GM11168 (cell line): Measurements from ENCODE around the gene LRWD1.
"Not testable (repeated sequence)": the region's sequence is repeated elsewhere in the genome, so short reads cannot be mapped to it uniquely, and the experiment has no call there.

Source experiments
- in situ Hi-C: fragments of 300-500 bp; cut with MboI; formaldehyde crosslinking; loops from one replicate; pipeline ENCODE4 v1.12.0; 2022; ENCODE audit warnings: low sequenced_read_pairs; ENCODE audit not compliant: unreplicated experiment

The LRWD1 gene

GRCh38 chr7:102493220-102493935 lies 28.6 kb downstream of the LRWD1 start:
- in situ Hi-C loops = not testable (repeated sequence)

GRCh38 chr7:102494026-102494425 lies 29.2 kb downstream of the LRWD1 start:
- in situ Hi-C loops = not testable (repeated sequence)

- in situ Hi-C loops = not testable (repeated sequence)
Measured at GRCh38 chr7:102494473-102495149, 29.8 kb downstream of the LRWD1 start.

GRCh38 chr7:102496861-102497260 lies 32.1 kb downstream of the LRWD1 start:
- in situ Hi-C loops = not testable (repeated sequence)

GRCh38 chr7:102497308-102497707 lies 32.5 kb downstream of the LRWD1 start:
- in situ Hi-C loops = not testable (repeated sequence)

- in situ Hi-C loops = not testable (repeated sequence)
Measured at GRCh38 chr7:102498321-102498720, 33.5 kb downstream of the LRWD1 start.

- in situ Hi-C loops = loop anchor here (25.0 kb wide), 1 partner anchor 109 kb away; the partner anchor contains the start of gene RASA4
Measured at GRCh38 chr7:102503141-102503540, 38.4 kb downstream of the LRWD1 start.

GRCh38 chr7:102505298-102506185 lies 40.8 kb downstream of the LRWD1 start:
- in situ Hi-C loops = loop anchor here (25.0 kb wide), 1 partner anchor 107 kb away; the partner anchor contains the start of gene RASA4

GRCh38 chr7:102507410-102508088 lies 42.8 kb downstream of the LRWD1 start:
- in situ Hi-C loops = loop anchor here (25.0 kb wide), 1 partner anchor 105 kb away; the partner anchor contains the start of gene RASA4

GRCh38 chr7:102510575-102510974 lies 45.8 kb downstream of the LRWD1 start:
- in situ Hi-C loops = loop anchor here (25.0 kb wide), 1 partner anchor 102 kb away; the partner anchor contains the start of gene RASA4

GRCh38 chr7:102511860-102512522 lies 47.2 kb downstream of the LRWD1 start:
- in situ Hi-C loops = loop anchor here (25.0 kb wide), 1 partner anchor 100 kb away; the partner anchor contains the start of gene RASA4

- in situ Hi-C loops = loop anchor here (25.0 kb wide), 1 partner anchor 100 kb away; the partner anchor contains the start of gene RASA4
Measured at GRCh38 chr7:102512642-102513221, 47.9 kb downstream of the LRWD1 start.

GRCh38 chr7:102514881-102515721 lies 50.3 kb downstream of the LRWD1 start:
- in situ Hi-C loops = loop anchor here (25.0 kb wide), 1 partner anchor 97 kb away; the partner anchor contains the start of gene RASA4

- in situ Hi-C loops = loop anchor here (25.0 kb wide), 1 partner anchor 96 kb away; the partner anchor contains the start of gene RASA4
Measured at GRCh38 chr7:102515889-102516288, 51.1 kb downstream of the LRWD1 start.

- in situ Hi-C loops = loop anchor here (25.0 kb wide), 1 partner anchor 95 kb away; the partner anchor contains the start of gene RASA4
Measured at GRCh38 chr7:102516951-102517350, 52.2 kb downstream of the LRWD1 start.

- in situ Hi-C loops = loop anchor here (25.0 kb wide), 1 partner anchor 95 kb away; the partner anchor contains the start of gene RASA4
Measured at GRCh38 chr7:102517550-102518147, 52.9 kb downstream of the LRWD1 start, which contains the start of gene RASA4B. Gene RASA4B, minus strand, starts transcription at chr7:102517777. Its CDS starts 67 bp downstream, at chr7:102517710.

- in situ Hi-C loops = loop anchor here (25.0 kb wide), 1 partner anchor 92 kb away; the partner anchor contains the start of gene RASA4
Measured at GRCh38 chr7:102520797-102521196, 56.0 kb downstream of the LRWD1 start.
